Spleen (tissue), 11 donors: Measurements from ENCODE around the gene PRDM16. TPM values are rescaled to one million over a fixed set of nuclear protein-coding genes. Genes with fewer than 3 reads are reported as not detected.

Source experiments
- DNase-seq: peaks from one replicate; pipeline ENCODE4 v3.0.0-alpha.2; 2020
- H3K27ac ChIP-seq, 8 donors: fragments of 200-600 bp; sonication (generic) in 7 of 8; 1 replicate in 4 of 8; 2 replicates in 4 of 8; pipeline versions ENCODE4 v1.5.0 to v1.8.0; 2016 to 2021; ENCODE audit warnings: inconsistent platforms in 4 of 8, mild to moderate bottlenecking in 4 of 8, moderate library complexity in 1 of 8
- H3K27me3 ChIP-seq, 7 donors: fragments of 200-600 bp; sonication (generic) in 6 of 7; replicated peaks in 1 of 7; 1 replicate in 4 of 7; 2 replicates in 3 of 7; pipeline versions ENCODE4 v1.5.0 to v1.8.0; 2016 to 2021; ENCODE audit warnings: inconsistent platforms in 3 of 7, mild to moderate bottlenecking in 1 of 7
- H3K36me3 ChIP-seq, 6 donors: fragments of 200-600 bp; sonication (generic) in 5 of 6; 1 replicate in 4 of 6; 2 replicates in 2 of 6; pipeline versions ENCODE4 v1.5.0 to v1.8.0; 2016 to 2021; ENCODE audit warnings: inconsistent platforms in 2 of 6
- H3K4me1 ChIP-seq, 6 donors: fragments of 200-600 bp; sonication (generic) in 5 of 6; 1 replicate in 3 of 6; 2 replicates in 3 of 6; pipeline versions ENCODE4 v1.5.0 to v1.8.0; 2016 to 2021; ENCODE audit warnings: inconsistent platforms in 3 of 6
- H3K4me3 ChIP-seq, 8 donors: fragments of 200-600 bp; sonication (generic) in 7 of 8; 1 replicate in 4 of 8; 2 replicates in 4 of 8; pipeline versions ENCODE4 v1.5.0 to v1.8.0; 2016 to 2021; ENCODE audit warnings: inconsistent platforms in 4 of 8, mild to moderate bottlenecking in 4 of 8, moderate library complexity in 2 of 8
- H3K9me3 ChIP-seq, 8 donors: fragments of 200-600 bp; sonication (generic) in 7 of 8; 1 replicate in 4 of 8; 2 replicates in 4 of 8; pipeline versions ENCODE4 v1.5.0 to v1.8.0; 2016 to 2021; ENCODE audit warnings: inconsistent platforms in 4 of 8
- CTCF ChIP-seq, 11 experiments: fragments of 200-600 bp in 7 of 11; fragments of 450-650 bp in 4 of 11; sonication (generic) in 4 of 11; IDR thresholded peaks in 8 of 11; conservative IDR thresholded peaks in 3 of 11; 1 replicate in 7 of 11; 2 replicates in 4 of 11; pipeline versions ENCODE4 v1.4.0 to v1.8.0; 2016 to 2021; ENCODE audit warnings: antibody characterized with exemption in 11 of 11, inconsistent platforms in 4 of 11, mild to moderate bottlenecking in 1 of 11
- POLR2A ChIP-seq, 3 donors: fragments of 450-650 bp; IDR thresholded peaks; one replicate each; pipeline ENCODE4 v1.5.1; 2017; ENCODE audit warnings: antibody characterized with exemption in 3 of 3, mild to moderate bottlenecking in 1 of 3
- POLR2AphosphoS5 ChIP-seq, 3 donors: sonication (generic); formaldehyde crosslinking; IDR thresholded peaks; one replicate each; pipeline ENCODE4 v1.5.1; 2017; ENCODE audit warnings: antibody characterized with exemption in 3 of 3
- WGBS, 5 donors: extraction: QIAGEN DNeasy Blood & Tissue Kit in 3 of 5; methylation state at CpG; one replicate each; pipeline versions ENCODE4 v1.1.5 to v1.1.7; 2013 to 2018; 5-methylcytosine and 5-hydroxymethylcytosine counted together
- intact Hi-C: fragments of 100-400 bp; cut with DNase I; formaldehyde crosslinking; loops from one replicate; pipeline ENCODE4 v1.15.0; 2023; ENCODE audit warnings: low total_unique reads
- polyA plus RNA-seq, 3 donors: library from polyadenylated mRNA; stranded (reverse); fragments of 200-250 nt; gene quantifications; one replicate each; pipeline ENCODE4 v1.2.1, GENCODE V29; 2013
- total RNA-seq, 7 donors: library from RNA; depleted of rRNA in 3 of 7; stranded (reverse); fragments of >200 nt in 3 of 7; fragmentation: NEBNext Ultra II Directional in 4 of 7; extraction: Animal tissue kit (Norgen Biotek cat#: 25700) in 4 of 7; gene quantifications; one replicate each; pipeline versions ENCODE4 v1.1.0 to v1.2.1, GENCODE V29; 2016 to 2021
- donor health status: healthy with polysubstance abuse.
- donor health status: DM: no; HTN: no; CAD: no; lungs with moderate emphysema.
- donor health status: DM: no; HTN: no; CAD: no.
- donor health status: Bipolar disorder and iron deficiency.
- donor health status: healthy.
- donor health status: DM: no; HTN: no; CAD: no.
- donor health status: DM: yes; HTN: yes; CAD: no.

Gene PRDM16
- total and polyA plus RNA-seq, 10 donors: 0.43 to 3.2 (median 1.4) TPM

- H3K4me1 ChIP-seq: no peaks in the 10 kb centered on the region
- H3K9me3 ChIP-seq: no peaks in the 10 kb centered on the region
- 82 to 90% (median 85%) methylated on average over 23 to 24 of the region's 24 CpGs for WGBS, 5 donors
- H3K36me3 ChIP-seq: no peaks in the 10 kb centered on the region
- DNase-seq: no peak
- H3K27ac ChIP-seq: no peak overlapping the region
- no peak for TF ChIP-seq CTCF (IDR thresholded peaks at IDR 0.05 in 8 of 11, conservative IDR thresholded peaks at IDR 0.05 in 3 of 11)
- no peak for TF ChIP-seq POLR2AphosphoS5 (IDR thresholded peaks at IDR 0.05)
- no peak for TF ChIP-seq POLR2A (IDR thresholded peaks at IDR 0.05)
- intact Hi-C loops: no loop called here
- peaks cover 0 to 84% (median 0%) of the 10 kb centered on the region in 7 donors for H3K27me3 ChIP-seq
- no peak overlapping the region for H3K4me3 ChIP-seq
Measured at GRCh38 chr1:3231245-3231644, 162.2 kb downstream of the PRDM16 start.

- Histone ChIP-seq H3K27me3 (peaks cover 0 to 84% (median 0%) of the 10 kb centered on the region in 7 donors), H3K27ac (no peak overlapping the region), H3K4me3 (no peak overlapping the region), H3K36me3 (no peaks in the 10 kb centered on the region), H3K4me1 (no peaks in the 10 kb centered on the region), H3K9me3 (no peaks in the 10 kb centered on the region)
- DNase-seq: no peak
- intact Hi-C loops: no loop called here
- 76 to 89% (median 82%) methylated on average over 11 to 16 of the region's 16 CpGs for WGBS, 5 donors
- TF ChIP-seq CTCF (IDR thresholded peaks at IDR 0.05 in 8 of 11, conservative IDR thresholded peaks at IDR 0.05 in 3 of 11): no peak
- TF ChIP-seq POLR2A (IDR thresholded peaks at IDR 0.05): no peak
- TF ChIP-seq POLR2AphosphoS5 (IDR thresholded peaks at IDR 0.05): no peak
Measured at GRCh38 chr1:3231826-3232225, 162.8 kb downstream of the PRDM16 start.

- 83 to 90% (median 89%) methylated on average over 14 to 15 of the region's 15 CpGs for WGBS, 5 donors
- no peak for DNase-seq
- TF ChIP-seq POLR2AphosphoS5 (IDR thresholded peaks at IDR 0.05): no peak
- TF ChIP-seq CTCF (IDR thresholded peaks at IDR 0.05 in 8 of 11, conservative IDR thresholded peaks at IDR 0.05 in 3 of 11): no peak
- no peak for TF ChIP-seq POLR2A (IDR thresholded peaks at IDR 0.05)
- intact Hi-C loops: no loop called here
- Histone ChIP-seq H3K9me3 (no peaks in the 10 kb centered on the region), H3K36me3 (no peaks in the 10 kb centered on the region), H3K4me3 (no peak overlapping the region), H3K27ac (no peak overlapping the region), H3K4me1 (no peaks in the 10 kb centered on the region), H3K27me3 (peaks cover 0 to 81% (median 0%) of the 10 kb centered on the region in 7 donors)
Measured at GRCh38 chr1:3233031-3233430, 164.0 kb downstream of the PRDM16 start.

GRCh38 chr1:3233551-3233950 lies 164.5 kb downstream of the PRDM16 start:
- TF ChIP-seq POLR2AphosphoS5 (IDR thresholded peaks at IDR 0.05): no peak
- TF ChIP-seq CTCF (IDR thresholded peaks at IDR 0.05 in 8 of 11, conservative IDR thresholded peaks at IDR 0.05 in 3 of 11): no peak
- TF ChIP-seq POLR2A (IDR thresholded peaks at IDR 0.05): no peak
- DNase-seq: no peak
- Histone ChIP-seq H3K4me3 (no peak overlapping the region), H3K36me3 (no peaks in the 10 kb centered on the region), H3K9me3 (peaks cover 0 to 1% (median 0%) of the 10 kb centered on the region in 8 donors), H3K27ac (no peak overlapping the region), H3K27me3 (peaks cover 0 to 77% (median 0%) of the 10 kb centered on the region in 7 donors), H3K4me1 (no peaks in the 10 kb centered on the region)
- WGBS, 5 donors: 78 to 93% (median 90%) methylated on average over 8 of the region's 8 CpGs
- intact Hi-C loops: no loop called here
